ENCODE results near the gene ACSS1.

DNA sequence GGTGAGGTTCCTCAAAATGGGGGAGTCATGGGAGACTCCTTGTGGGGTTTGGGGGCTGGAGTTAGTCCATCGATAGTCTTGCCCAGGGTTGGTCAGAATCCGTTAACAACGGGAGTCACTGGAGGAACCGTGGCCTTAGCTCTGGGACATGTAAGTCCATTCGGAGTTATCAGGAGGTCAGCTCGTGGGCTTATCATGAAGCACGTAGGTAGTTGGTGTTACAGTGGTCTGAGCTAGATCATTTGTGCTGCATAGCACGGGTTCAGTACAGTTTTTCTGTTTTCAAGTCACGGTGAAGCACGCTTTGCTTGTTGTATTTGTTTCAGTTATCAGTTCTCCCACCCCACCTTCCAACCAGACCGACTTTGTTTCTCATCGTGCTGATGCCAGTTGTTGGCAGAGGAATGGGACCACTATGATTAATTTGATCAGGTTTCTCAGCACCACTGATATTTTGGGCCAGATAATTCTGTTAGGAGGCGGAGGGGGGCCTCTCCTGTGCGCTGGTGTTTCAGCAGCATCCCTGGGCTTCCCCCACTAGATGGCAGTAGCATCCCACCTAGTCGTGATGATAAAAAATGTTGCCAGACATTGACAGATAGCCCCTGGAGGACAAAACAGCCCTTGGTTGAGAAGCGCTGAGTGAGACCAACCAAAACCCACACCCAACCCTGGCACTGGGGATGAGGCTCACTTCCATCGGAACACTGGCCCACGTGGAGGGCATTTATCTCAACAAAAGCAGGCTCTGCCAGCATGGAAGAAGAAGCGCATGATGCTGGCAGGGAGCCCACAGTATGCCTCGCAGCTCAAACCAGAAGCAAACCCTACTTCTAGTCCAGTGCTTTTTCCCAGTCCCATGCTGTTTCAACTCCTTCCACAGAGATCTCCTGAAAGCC, 63.2 kb downstream of the ACSS1 start:
- TF ChIP-seq, protein P1, sequence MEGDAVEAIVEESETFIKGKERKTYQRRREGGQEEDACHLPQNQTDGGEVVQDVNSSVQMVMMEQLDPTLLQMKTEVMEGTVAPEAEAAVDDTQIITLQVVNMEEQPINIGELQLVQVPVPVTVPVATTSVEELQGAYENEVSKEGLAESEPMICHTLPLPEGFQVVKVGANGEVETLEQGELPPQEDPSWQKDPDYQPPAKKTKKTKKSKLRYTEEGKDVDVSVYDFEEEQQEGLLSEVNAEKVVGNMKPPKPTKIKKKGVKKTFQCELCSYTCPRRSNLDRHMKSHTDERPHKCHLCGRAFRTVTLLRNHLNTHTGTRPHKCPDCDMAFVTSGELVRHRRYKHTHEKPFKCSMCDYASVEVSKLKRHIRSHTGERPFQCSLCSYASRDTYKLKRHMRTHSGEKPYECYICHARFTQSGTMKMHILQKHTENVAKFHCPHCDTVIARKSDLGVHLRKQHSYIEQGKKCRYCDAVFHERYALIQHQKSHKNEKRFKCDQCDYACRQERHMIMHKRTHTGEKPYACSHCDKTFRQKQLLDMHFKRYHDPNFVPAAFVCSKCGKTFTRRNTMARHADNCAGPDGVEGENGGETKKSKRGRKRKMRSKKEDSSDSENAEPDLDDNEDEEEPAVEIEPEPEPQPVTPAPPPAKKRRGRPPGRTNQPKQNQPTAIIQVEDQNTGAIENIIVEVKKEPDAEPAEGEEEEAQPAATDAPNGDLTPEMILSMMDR (IDR thresholded peaks at IDR 0.05), result peak; percentile 78 to 97 (median 93)
- no peak for TF ChIP-seq POLR2A (IDR thresholded peaks at IDR 0.05)
